GM18858 (cell line): ENCODE data around the gene AMN1.
"Not testable (repeated sequence)": the region's sequence is repeated elsewhere in the genome, so short reads cannot be mapped to it uniquely, and the experiment has no call there.

ENCODE experiments used
- ATAC-seq: cut with Tn5 transposase; IDR thresholded peaks from one replicate; pipeline ENCODE4 v1.9.1; 2021; ENCODE audit not compliant: unreplicated experiment

The AMN1 gene

GRCh38 chr12:31687101-31687527 lies 41.7 kb downstream of the AMN1 start:
- no peak for ATAC-seq

GRCh38 chr12:31685801-31686200 lies 43.0 kb downstream of the AMN1 start:
- no peak for ATAC-seq

DNA sequence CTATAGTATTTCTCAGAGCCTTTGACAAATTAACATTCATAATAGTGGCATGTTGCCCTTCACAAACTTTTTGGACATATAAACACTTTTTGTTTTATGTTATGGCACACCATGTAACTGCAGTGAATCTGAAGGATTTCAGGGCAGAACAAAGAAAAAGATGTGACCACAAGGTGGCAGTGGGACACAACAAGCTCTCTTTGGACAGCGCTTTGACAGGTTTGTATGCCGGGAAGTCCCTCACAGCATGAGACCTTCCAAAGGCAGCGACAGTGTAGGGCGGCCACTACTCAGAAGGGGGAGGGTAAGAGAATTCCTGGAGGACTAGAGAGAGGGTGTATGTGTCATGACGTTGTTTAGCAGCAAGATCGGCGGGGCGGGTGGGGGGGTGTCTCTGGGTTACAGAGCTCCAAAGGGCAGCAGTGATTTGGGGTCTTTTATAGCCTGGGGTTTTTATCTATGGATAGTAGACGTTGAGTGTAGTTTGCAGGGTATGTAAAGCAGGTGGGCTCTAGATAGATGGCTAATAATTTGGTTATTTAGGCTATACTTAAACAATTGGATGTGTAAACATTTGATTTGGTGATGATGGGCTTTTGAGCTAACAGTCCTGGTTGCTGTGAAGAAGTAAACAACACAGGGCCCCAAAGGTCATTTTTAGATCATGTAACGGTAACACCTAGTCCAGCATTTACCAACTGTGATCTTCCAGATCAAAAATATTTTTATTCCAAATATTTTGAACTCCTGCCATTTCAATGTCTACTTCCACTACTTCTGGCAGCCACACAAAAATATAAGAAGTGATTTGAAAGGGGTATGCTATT lies 46.5 kb downstream of the AMN1 start:
- peak; percentile 76 for ATAC-seq

DNA sequence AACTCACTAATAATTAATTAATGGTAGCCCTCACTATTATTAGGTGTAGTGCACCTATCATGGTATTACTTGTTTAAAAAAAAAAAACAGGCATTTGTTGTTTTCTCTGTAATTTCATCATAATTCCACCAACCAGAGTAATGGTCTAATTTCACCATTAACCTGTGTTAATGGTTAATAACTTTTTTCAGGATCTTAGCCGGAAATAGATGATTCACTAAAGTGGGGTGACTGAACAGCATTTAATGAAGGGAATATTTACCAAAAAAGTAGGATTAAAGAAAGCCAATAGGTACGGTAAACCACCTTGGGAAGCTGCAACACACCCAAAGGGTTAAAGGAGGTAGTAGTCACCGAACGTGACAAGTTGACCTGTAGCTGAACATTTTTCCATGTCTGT lies 56.3 kb downstream of the AMN1 start:
- ATAC-seq: no peak

- ATAC-seq: not testable (repeated sequence)
These were observed 59.2 kb downstream of the AMN1 start for GRCh38 chr12:31669582-31669981.

- no peak for ATAC-seq
These were observed 59.8 kb downstream of the AMN1 start for GRCh38 chr12:31669020-31669419.

DNA sequence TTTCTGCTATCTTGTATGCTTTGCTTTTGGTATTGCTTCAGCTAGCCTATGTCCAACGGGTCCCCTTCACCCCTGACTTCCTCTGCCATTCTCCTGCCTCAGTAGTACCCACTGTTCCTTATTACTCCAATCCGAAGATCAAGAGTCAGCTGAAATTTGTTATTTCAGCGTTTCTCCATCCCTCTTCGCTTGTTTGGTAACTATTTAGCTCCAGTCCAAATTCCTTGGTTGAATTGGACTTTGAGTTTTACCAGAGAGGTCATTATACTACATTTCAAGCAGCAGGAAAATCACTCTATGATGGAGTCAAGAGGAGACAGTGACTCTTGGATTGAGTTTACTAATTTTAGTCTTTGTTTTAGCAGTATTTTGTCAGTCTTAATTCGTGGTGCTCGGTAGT lies 64.8 kb downstream of the AMN1 start:
- no peak for ATAC-seq

GRCh38 chr12:31663576-31663975 lies 65.2 kb downstream of the AMN1 start:
- no peak for ATAC-seq

GRCh38 chr12:31662176-31662849 lies 66.5 kb downstream of the AMN1 start:
- no peak for ATAC-seq

- peak; percentile 99 for ATAC-seq
These were observed 69.5 kb downstream of the AMN1 start, which contains the start of gene ETFBKMT for GRCh38 chr12:31659087-31659942. Gene ETFBKMT (plus strand): TSS chr12:31659688. CDS start chr12:31661954, 2,266 bp downstream.

- peak; percentile 1 for ATAC-seq
These were observed 70.2 kb downstream of the AMN1 start for GRCh38 chr12:31658471-31659086.

GRCh38 chr12:31655792-31656191 lies 73.0 kb downstream of the AMN1 start:
- no peak for ATAC-seq

DNA sequence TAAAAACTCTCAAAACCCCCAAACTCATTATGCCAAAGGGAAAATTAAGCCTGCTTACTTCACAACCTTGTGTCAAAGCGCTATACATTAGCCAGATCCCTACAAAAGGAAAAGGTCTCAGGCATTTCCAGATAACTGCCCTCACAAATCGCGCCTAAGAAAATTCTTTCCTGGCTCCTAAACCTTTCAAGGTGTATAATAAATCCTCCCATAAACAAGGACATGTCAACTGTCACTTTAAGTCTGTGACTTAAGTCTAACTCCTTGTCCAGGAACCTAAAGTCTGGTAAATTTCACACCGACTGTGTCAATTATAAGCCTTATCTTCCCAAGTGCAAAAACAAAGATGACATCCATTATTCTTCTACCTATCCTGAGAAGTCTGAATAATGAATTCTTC lies 73.6 kb downstream of the AMN1 start:
- no peak for ATAC-seq

- ATAC-seq: no peak
These were observed 76.8 kb downstream of the AMN1 start for GRCh38 chr12:31651893-31652521.

DNA sequence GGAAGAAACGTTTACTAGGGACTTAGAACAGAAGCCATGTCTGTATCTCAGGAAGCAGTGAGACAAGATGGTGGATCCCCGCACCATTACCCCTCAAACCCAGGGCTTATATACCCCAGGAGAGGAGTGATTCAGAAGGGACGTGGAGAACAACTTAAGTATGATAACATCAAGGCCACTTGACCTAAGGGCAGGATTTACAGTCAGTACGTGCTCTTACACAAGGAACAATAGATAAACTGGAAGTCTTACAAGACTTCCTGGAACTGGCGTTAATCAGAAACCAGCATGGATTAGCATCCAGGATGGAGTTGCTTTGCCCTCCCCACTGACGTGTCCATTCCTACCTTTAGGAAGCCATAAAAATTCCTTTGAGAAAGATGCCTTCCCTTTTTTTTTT lies 77.9 kb downstream of the AMN1 start:
- no peak for ATAC-seq

DNA sequence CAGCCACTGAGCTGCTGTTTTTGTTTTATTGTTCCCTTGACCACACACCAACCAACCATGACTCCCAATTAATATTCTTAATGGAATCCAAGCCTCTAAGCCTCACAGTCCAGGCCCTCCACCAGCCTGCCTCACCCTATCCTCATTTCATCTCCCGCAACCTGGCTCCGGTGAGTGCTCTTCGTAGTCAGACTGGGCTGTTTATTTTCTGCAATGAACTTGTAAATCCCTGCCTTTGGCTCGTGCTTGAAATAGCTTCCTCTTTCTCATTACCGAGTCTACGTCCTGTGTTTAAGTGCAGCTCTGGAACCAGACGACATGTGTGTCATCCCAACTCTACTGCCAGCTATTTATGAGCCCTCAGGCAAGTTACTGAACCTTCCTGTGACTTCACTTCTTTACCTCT lies 81.7 kb downstream of the AMN1 start:
- ATAC-seq: no peak

- no peak for ATAC-seq
These were observed 82.9 kb downstream of the AMN1 start for GRCh38 chr12:31645924-31646323.

DNA sequence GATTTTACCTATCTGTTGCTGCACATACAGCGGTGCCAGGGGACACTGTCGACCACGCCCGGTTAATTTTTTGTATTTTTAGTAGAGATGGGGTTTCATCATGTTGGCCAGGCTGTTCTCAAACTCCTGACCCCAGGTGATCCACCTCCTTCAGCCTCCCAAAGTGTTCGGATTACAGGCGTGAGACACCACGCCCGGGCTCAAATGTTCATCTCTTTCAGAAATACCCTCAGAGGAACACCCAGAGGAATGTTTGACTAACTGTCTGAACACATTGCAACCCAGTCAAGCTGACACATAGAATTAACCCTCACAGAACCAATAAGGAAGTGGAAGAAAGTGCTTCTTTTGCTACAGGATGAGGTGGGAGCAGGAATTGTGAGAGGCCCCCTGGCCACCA lies 84.3 kb downstream of the AMN1 start:
- no peak for ATAC-seq

- ATAC-seq: no peak
These were observed 87.2 kb downstream of the AMN1 start for GRCh38 chr12:31641509-31642090.

DNA sequence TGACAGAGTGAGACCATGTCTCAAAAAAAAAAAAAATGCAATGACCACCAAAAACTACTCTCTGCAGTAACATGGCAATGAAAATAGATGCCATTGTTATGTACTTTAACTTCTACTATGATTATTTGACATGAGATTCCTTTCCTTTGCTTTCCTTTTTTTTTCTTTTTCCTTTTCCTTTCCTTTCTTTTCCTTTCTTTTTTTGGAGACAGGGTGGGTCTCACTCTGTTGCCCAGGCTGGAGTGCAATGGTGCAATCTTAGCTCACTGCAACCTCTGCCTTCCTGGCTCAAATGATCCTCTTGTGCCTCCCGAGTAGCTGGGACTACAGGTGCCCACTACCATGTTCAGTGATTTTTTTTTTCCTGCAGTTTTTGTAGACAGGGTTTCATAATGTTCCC lies 94.2 kb downstream of the AMN1 start:
- no peak for ATAC-seq
